CD4-positive, CD25-positive, alpha-beta regulatory T cell (primary cell): Measurements from ENCODE around the gene KLRF1. TPM values are rescaled to one million over a fixed set of nuclear protein-coding genes. Genes with fewer than 3 reads are reported as not detected.
A peak's percentile ranks its signal among the peaks of the same experiment; 100 is the strongest.

Source experiments
- ATAC-seq, 2 donors: fragments of 150-1000 bp; cut with Tn5 transposase; one replicate each; pipeline ENCODE4 v1.10.0; 2021; ENCODE audit warnings: low read depth in 2 of 2, moderate number of reproducible peaks in 2 of 2, moderate library complexity in 1 of 2
- DNase-seq, 3 donors: peaks; one replicate each; pipeline versions ENCODE4 v3.0.0 to v3.0.0-alpha.2; 2012 to 2022; ENCODE audit warnings: mixed read lengths in 1 of 3
- H3K27ac ChIP-seq: one replicate; pipeline ENCODE4 v1.7.0; 2013; ENCODE audit warnings: mild to moderate bottlenecking, low read length; ENCODE audit not compliant: insufficient read depth, poor library complexity, severe bottlenecking
- H3K27me3 ChIP-seq: one replicate; pipeline ENCODE4 v1.7.0; 2013; ENCODE audit warnings: low read length; ENCODE audit not compliant: control insufficient read depth, insufficient read depth
- H3K36me3 ChIP-seq: one replicate; pipeline ENCODE4 v1.7.0; 2013; ENCODE audit warnings: mild to moderate bottlenecking, low read length, moderate library complexity; ENCODE audit not compliant: control insufficient read depth, insufficient read depth
- H3K4me1 ChIP-seq: 2 replicates; pipeline ENCODE4 v1.7.0; 2013; ENCODE audit warnings: mild to moderate bottlenecking, low read length; ENCODE audit not compliant: insufficient read depth, control insufficient read depth, poor library complexity, severe bottlenecking
- H3K4me3 ChIP-seq: one replicate; pipeline ENCODE4 v1.7.0; 2013; ENCODE audit warnings: low read depth, mild to moderate bottlenecking, low read length, moderate library complexity
- H3K9me3 ChIP-seq, 2 experiments: 1 replicate in 1 of 2; 2 replicates in 1 of 2; pipeline ENCODE4 v1.7.0; 2013; ENCODE audit warnings: low read length in 2 of 2, mild to moderate bottlenecking in 1 of 2, moderate library complexity in 1 of 2; ENCODE audit not compliant: control insufficient read depth in 2 of 2
- H3K27ac Mint-ChIP-seq, 3 donors: one replicate each; pipeline ENCODE4 v1.8.0; 2020 to 2022; ENCODE audit warnings: mild to moderate bottlenecking in 3 of 3, mixed read lengths in 3 of 3, moderate library complexity in 2 of 3
- H3K27me3 Mint-ChIP-seq: one replicate; pipeline ENCODE4 v1.8.0; 2022; ENCODE audit warnings: mild to moderate bottlenecking, mixed read lengths
- H3K36me3 Mint-ChIP-seq: one replicate; pipeline ENCODE4 v1.8.0; 2020; ENCODE audit warnings: mixed read lengths
- H3K4me1 Mint-ChIP-seq, 4 donors: one replicate each; pipeline ENCODE4 v1.8.0; 2020 to 2022; ENCODE audit warnings: mixed read lengths in 4 of 4, mild to moderate bottlenecking in 1 of 4
- H3K4me3 Mint-ChIP-seq, 4 donors: one replicate each; pipeline ENCODE4 v1.8.0; 2020 to 2022; ENCODE audit warnings: mild to moderate bottlenecking in 4 of 4, mixed read lengths in 4 of 4, moderate library complexity in 3 of 4
- H3K9me3 Mint-ChIP-seq, 7 donors: one replicate each; pipeline ENCODE4 v1.8.0; 2020 to 2022; ENCODE audit warnings: mixed read lengths in 7 of 7, mild to moderate bottlenecking in 3 of 7, moderate library complexity in 2 of 7
- polyA plus RNA-seq, 4 donors: library from polyadenylated mRNA; unstranded; fragments of 300-500 nt; fragmentation: Illumina TruSeq; gene quantifications; one replicate each; pipeline ENCODE4 v1.2.3, GENCODE V29; 2021
- total RNA-seq: library from RNA; stranded (reverse); gene quantifications from one replicate; pipeline ENCODE4 v1.2.3, GENCODE V29; 2022

KLRF1 gene
- total and polyA plus RNA-seq, 5 donors from 2014 or later = 0.49 to 0.78 (median 0.71) TPM; not detected in 1

DNA sequence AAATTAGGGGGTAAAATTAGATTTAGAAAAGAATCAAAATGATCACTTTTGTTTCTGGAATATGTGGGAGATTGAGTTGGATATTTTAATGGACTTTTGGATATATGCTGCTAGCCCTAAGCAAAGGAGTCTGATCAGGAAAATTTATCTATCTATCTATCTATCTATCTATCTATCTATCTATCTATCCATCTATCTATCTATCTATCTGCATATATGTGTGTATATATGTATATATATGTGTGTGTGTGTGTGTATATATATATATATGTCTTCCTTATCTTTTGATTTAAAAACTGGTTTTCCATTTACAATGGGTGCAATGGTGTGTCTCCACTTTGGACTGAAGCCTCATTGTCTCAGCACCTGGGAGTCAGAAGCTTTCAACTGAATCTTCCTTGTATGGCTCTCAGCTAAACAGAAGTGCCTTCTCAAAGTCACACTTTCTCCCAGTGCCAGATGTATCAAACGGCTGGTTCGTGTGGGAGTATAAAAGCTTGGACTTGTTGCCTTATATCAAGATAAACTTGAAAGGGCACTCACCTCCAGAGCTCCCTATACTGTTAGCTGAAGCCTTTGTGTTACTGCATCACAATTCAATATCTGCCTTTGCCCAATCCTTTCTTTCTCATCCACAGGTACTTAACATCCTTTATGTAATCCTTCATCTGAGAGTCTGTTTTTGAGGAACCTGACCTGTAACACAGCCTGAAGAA, 34.9 kb upstream of the KLRF1 start:
- no peaks in the 10 kb centered on the region for H3K9me3 ChIP-seq
- H3K4me3 ChIP-seq = no peak overlapping the region
- DNase-seq (no peak), ATAC-seq (no peak)
- no peak overlapping the region for H3K27ac ChIP-seq
- Mint-ChIP-seq H3K4me3 (no peak overlapping the region), H3K9me3 (peaks cover 0 to 8% (median 0%) of the 10 kb centered on the region in 7 donors), H3K4me1 (peaks cover 38 to 49% (median 42%) of the 10 kb centered on the region in 4 donors), H3K27me3 (peaks cover 9% of the 10 kb centered on the region), H3K36me3 (peaks cover 3% of the 10 kb centered on the region), H3K27ac (no peak overlapping the region)
- H3K27me3 ChIP-seq = no peaks in the 10 kb centered on the region
- H3K4me1 ChIP-seq = peaks cover 41% of the 10 kb centered on the region
- H3K36me3 ChIP-seq = no peaks in the 10 kb centered on the region

DNA sequence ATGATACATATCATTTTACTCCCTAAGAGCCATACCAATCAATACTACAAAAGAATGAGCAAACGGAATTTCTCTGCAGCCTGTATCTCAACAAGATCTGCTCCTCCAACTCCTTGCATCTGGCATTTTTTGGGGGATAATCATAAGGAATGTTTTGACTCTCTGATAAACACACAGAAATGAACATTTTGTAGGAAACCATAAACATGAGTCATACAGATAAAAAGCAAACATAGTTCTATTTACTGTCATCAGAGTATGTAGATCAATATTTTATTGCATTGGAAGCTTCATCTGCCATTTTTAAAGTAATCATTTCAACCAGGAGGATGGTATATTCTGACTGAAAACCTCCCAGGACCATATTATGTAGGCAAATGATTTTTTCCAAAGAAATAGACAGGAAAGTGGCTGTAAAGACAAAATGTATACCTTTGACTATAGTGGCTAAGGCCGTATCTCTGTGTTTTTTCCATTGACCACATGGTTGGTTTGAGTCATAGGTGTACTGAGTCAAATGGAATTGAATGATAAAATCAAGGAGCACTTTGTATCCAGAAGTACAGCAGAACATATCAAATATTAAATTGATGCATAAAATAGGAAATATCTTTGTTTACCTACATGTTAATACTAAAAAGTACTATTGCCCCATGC, 34.2 kb upstream of the KLRF1 start:
- no peak for DNase-seq
- Mint-ChIP-seq H3K4me3 (peak overlapping the region in 2 of 4 donors; percentile 2 to 27), H3K36me3 (peaks cover 3% of the 10 kb centered on the region), H3K9me3 (peaks cover 0 to 8% (median 0%) of the 10 kb centered on the region in 7 donors), H3K27ac (no peak overlapping the region), H3K4me1 (peaks cover 38 to 51% (median 43%) of the 10 kb centered on the region in 4 donors), H3K27me3 (peaks cover 4% of the 10 kb centered on the region)
- Histone ChIP-seq H3K9me3 (no peaks in the 10 kb centered on the region), H3K36me3 (no peaks in the 10 kb centered on the region), H3K27ac (no peak overlapping the region), H3K4me3 (peak overlapping the region; percentile 68), H3K4me1 (peaks cover 49% of the 10 kb centered on the region), H3K27me3 (no peaks in the 10 kb centered on the region)
- ATAC-seq = no peak

DNA sequence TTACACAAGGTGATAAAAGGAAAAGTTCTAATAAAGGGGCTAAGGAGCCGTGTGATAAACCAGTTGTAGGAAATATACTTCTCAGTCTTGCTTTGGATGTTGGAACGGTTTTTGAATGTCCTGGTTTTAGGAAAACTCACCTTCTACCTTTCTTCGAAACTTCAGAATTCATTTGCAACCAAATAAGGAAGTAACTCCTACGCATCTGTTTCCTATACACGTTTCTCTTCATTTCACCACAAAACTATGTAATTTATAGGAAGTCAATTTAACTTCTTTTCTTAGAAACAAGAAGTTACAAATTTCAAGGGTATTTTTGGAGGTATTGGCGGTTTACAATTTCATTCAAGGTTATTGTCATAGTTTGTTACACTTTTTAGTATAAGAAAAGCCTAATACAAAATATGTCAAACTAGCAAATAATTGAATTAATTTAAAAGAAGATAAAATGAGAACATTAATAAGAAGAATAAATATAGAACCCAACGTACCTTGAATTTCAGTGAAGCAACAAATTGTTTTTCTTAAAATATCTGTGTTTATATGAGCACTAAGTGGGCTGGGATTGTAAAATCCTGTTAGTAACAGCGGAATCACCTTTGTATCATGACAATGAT, 33.4 kb upstream of the KLRF1 start:
- Mint-ChIP-seq H3K36me3 (peaks cover 3% of the 10 kb centered on the region), H3K27ac (peak overlapping the region; percentile 56 to 79 (median 59)), H3K4me1 (peaks cover 38 to 53% (median 45%) of the 10 kb centered on the region in 4 donors), H3K4me3 (peak overlapping the region; percentile 2 to 64 (median 51)), H3K27me3 (no peaks in the 10 kb centered on the region), H3K9me3 (peaks cover 0 to 8% (median 0%) of the 10 kb centered on the region in 7 donors)
- Histone ChIP-seq H3K4me3 (peak overlapping the region; percentile 68), H3K9me3 (no peaks in the 10 kb centered on the region), H3K27ac (no peak overlapping the region), H3K27me3 (no peaks in the 10 kb centered on the region), H3K4me1 (peaks cover 50% of the 10 kb centered on the region), H3K36me3 (no peaks in the 10 kb centered on the region)
- ATAC-seq (peak; percentile 13 to 42), DNase-seq (peak in 1 of 3 donors; percentile 76)

DNA sequence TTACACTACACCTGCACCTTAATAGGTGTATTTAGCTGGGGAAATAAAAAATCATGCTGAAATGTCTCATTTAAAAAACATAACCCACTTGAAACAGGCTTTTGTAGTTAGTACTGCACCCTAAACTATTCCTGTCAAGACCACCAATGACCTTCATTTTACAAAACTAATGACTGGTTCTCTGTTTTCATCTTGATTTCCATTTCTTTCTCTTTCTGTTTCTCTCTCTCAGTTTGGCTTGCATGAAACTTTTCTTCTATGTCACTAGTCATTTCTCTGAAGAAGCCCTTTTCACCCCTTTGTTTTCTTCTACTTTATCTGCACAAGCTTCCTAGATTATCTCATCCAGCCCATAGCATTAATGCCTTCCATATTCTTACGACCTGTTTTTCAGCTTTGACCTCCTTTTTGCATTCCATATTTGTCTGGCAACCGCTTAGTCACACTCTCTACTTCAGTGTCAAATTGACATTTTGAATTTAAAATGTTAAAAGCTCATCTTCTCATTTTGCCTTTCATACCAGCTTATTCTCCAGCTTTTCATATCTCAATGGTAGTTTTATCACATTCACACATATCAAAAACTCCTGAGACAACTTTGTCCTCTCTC, 32.7 kb upstream of the KLRF1 start:
- Mint-ChIP-seq H3K27ac (peak overlapping the region in 2 of 3 donors; percentile 13 to 56), H3K4me3 (peak overlapping the region; percentile 3 to 71 (median 50)), H3K27me3 (no peaks in the 10 kb centered on the region), H3K4me1 (peaks cover 38 to 53% (median 45%) of the 10 kb centered on the region in 4 donors), H3K9me3 (peaks cover 0 to 8% (median 0%) of the 10 kb centered on the region in 7 donors), H3K36me3 (peaks cover 3% of the 10 kb centered on the region)
- H3K4me3 ChIP-seq = peak overlapping the region; percentile 68
- DNase-seq (peak in 1 of 3 donors; percentile 55), ATAC-seq (no peak)
- H3K27ac ChIP-seq = no peak overlapping the region
- H3K4me1 ChIP-seq = peaks cover 50% of the 10 kb centered on the region
- H3K9me3 ChIP-seq = no peaks in the 10 kb centered on the region
- H3K36me3 ChIP-seq = no peaks in the 10 kb centered on the region
- H3K27me3 ChIP-seq = no peaks in the 10 kb centered on the region

DNA sequence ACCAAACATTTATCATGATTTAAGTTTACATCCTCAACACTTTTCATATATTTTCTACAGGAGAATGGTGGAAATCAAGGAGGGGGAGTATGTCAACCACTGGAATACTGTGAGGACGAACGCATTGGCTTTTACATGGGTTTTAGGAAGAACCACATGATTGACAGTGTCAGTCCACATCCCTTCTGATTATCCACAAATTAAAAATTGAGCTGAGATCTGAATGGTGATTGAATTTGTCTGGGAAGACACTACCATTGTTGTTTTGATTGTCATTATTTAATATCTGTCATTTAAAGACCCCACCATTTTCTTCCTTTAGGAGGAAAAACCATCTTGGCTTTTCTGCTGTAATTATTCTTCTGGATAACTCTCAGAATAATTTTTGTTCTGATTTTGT, 31.3 kb upstream of the KLRF1 start:
- no peaks in the 10 kb centered on the region for H3K9me3 ChIP-seq
- H3K36me3 Mint-ChIP-seq = no peaks in the 10 kb centered on the region
- peaks cover 0 to 4% (median 0%) of the 10 kb centered on the region in 7 donors for H3K9me3 Mint-ChIP-seq
- H3K27ac ChIP-seq = no peak overlapping the region
- peak overlapping the region in 3 of 4 donors; percentile 8 to 71 (median 70) for H3K4me3 Mint-ChIP-seq
- H3K27me3 Mint-ChIP-seq = no peaks in the 10 kb centered on the region
- no peaks in the 10 kb centered on the region for H3K27me3 ChIP-seq
- ATAC-seq (no peak), DNase-seq (no peak)
- peak overlapping the region; percentile 69 to 89 (median 70) for H3K27ac Mint-ChIP-seq
- H3K4me1 ChIP-seq = peaks cover 50% of the 10 kb centered on the region
- peak overlapping the region; percentile 68 for H3K4me3 ChIP-seq
- peaks cover 38 to 53% (median 45%) of the 10 kb centered on the region in 4 donors for H3K4me1 Mint-ChIP-seq
- no peaks in the 10 kb centered on the region for H3K36me3 ChIP-seq

GRCh38 chr12:9796346-9796745, 30.9 kb upstream of the KLRF1 start:
- peaks cover 38 to 53% (median 44%) of the 10 kb centered on the region in 4 donors for H3K4me1 Mint-ChIP-seq
- peak overlapping the region; percentile 63 for H3K27ac ChIP-seq
- peak; percentile 9 to 67 (median 38) for DNase-seq
- no peaks in the 10 kb centered on the region for H3K27me3 ChIP-seq
- peak overlapping the region; percentile 37 to 89 (median 70) for H3K27ac Mint-ChIP-seq
- peaks cover 0 to 4% (median 0%) of the 10 kb centered on the region in 7 donors for H3K9me3 Mint-ChIP-seq
- peaks cover 50% of the 10 kb centered on the region for H3K4me1 ChIP-seq
- ATAC-seq = peak; percentile 45 to 63
- no peaks in the 10 kb centered on the region for H3K36me3 ChIP-seq
- no peaks in the 10 kb centered on the region for H3K9me3 ChIP-seq
- no peaks in the 10 kb centered on the region for H3K27me3 Mint-ChIP-seq
- peak overlapping the region in 3 of 4 donors; percentile 33 to 71 (median 70) for H3K4me3 Mint-ChIP-seq
- no peaks in the 10 kb centered on the region for H3K36me3 Mint-ChIP-seq
- peak overlapping the region; percentile 68 for H3K4me3 ChIP-seq

GRCh38 chr12:9796971-9797370, 30.3 kb upstream of the KLRF1 start:
- H3K4me3 ChIP-seq = peak overlapping the region; percentile 68

More at GRCh38 chr12:9796971-9797370, 30.3 kb upstream of the KLRF1 start:
- DNase-seq (no peak), ATAC-seq (no peak)
- peaks cover under 1% of the 10 kb centered on the region for H3K27me3 Mint-ChIP-seq
- peak overlapping the region in 2 of 3 donors; percentile 63 to 70 for H3K27ac Mint-ChIP-seq
- H3K4me1 ChIP-seq = peaks cover 50% of the 10 kb centered on the region
- H3K9me3 Mint-ChIP-seq = peaks cover 0 to 4% (median 0%) of the 10 kb centered on the region in 7 donors
- peak overlapping the region in 3 of 4 donors; percentile 70 to 72 (median 71) for H3K4me3 Mint-ChIP-seq
- no peaks in the 10 kb centered on the region for H3K36me3 ChIP-seq
- H3K9me3 ChIP-seq = no peaks in the 10 kb centered on the region
- peak overlapping the region; percentile 63 for H3K27ac ChIP-seq
- no peaks in the 10 kb centered on the region for H3K36me3 Mint-ChIP-seq
- peaks cover 34 to 53% (median 42%) of the 10 kb centered on the region in 4 donors for H3K4me1 Mint-ChIP-seq
- H3K27me3 ChIP-seq = no peaks in the 10 kb centered on the region
